Measurements from ENCODE around the gene TK1. TPM values are rescaled to one million over a fixed set of nuclear protein-coding genes. Genes with fewer than 3 reads are reported as not detected.

Gene TK1
- total RNA-seq, 1 experiment from 2014 or later = 340 TPM

DNA sequence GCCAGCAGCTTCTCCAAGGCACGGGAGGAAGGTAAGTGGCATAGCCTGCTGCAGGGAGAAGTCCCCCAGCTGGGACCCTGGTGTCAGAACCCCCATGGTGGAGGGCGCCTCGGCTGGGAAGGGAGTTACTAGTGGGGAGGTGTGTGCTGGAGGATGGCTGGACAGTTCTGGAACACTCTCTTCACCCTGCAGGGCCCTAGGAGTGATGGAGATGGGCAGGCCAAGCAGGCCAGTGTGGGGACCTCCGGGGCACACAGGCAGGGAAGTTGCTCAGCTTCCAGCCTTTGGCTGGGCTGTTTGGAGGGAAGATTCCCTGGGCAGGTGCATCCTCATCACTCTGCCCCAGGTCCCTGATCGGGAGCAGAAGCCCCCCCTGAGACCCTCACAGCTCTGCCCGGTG, 40.0 kb downstream of the TK1 start:
- CTCF ChIA-PET = no interaction called here
- H3K9me3 ChIP-seq (ENCODE audit: low read length) = no peaks in the 10 kb centered on the region
- no peaks in the 10 kb centered on the region for H3F3A ChIP-seq (ENCODE audit: low read length, unreplicated experiment)
- H3K36me3 ChIP-seq (ENCODE audit: low read depth, low read length) = no peaks in the 10 kb centered on the region
- no peak overlapping the region for H3K4me3 ChIP-seq (ENCODE audit: low read length)
- POLR2A ChIA-PET (ENCODE audit: unreplicated experiment) = no interaction called here
- no peaks in the 10 kb centered on the region for H3K79me2 ChIP-seq (ENCODE audit: low read length)
- H3K4me2 ChIP-seq (ENCODE audit: low read length) = no peak overlapping the region
- intact Hi-C loops (cut with micrococcal nuclease) = no loop called here
- ATAC-seq (no peak), DNase-seq (no peak)
- H3K4me1 ChIP-seq (ENCODE audit: insufficient read depth, low read length) = peaks cover 41% of the 10 kb centered on the region
- no TSS peak for BruUV-seq (replicated peaks)
- H3K27ac ChIP-seq (ENCODE audit: low read length) = no peak overlapping the region
- H3K9ac ChIP-seq (ENCODE audit: low read length) = no peak overlapping the region
- H2AFZ ChIP-seq (ENCODE audit: low read length) = no peak overlapping the region
- H3K9me2 ChIP-seq (replicated peaks; ENCODE audit: low read length) = no peaks in the 10 kb centered on the region
- H4K20me1 ChIP-seq (ENCODE audit: low read length) = no peaks in the 10 kb centered on the region
- no peaks in the 10 kb centered on the region for H3K27me3 ChIP-seq (ENCODE audit: low read length)
- no peak for TF ChIP-seq CTCF (conservative IDR thresholded peaks at IDR 0.05; ENCODE audit: low read depth, low read length)

DNA sequence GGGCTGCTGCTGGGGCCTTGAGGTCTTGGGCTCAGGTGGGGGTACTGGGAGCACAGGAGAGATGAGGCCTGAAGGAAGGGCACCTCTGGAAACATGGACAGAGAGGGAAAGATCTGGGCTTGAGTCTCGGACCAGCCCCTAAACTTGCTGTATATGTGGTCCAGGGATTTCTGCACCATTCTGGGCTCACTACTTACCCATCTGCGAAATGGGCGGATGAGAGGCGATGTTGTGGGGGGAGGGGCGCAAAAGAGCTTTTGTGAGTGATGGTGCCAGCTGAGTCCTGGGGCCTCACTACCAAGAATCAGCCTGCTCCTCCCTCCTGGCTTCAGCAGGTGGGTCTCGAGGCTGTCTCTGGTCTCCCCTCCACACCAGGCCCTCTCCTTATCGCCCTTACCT, 40.4 kb downstream of the TK1 start:
- no peak overlapping the region for H3K27ac ChIP-seq (ENCODE audit: low read length)
- no TSS peak for BruUV-seq (replicated peaks)
- no peak for DNase-seq
- H2AFZ ChIP-seq (ENCODE audit: low read length) = no peak overlapping the region
- no peaks in the 10 kb centered on the region for H3K36me3 ChIP-seq (ENCODE audit: low read depth, low read length)
- CTCF ChIA-PET = no interaction called here
- no peaks in the 10 kb centered on the region for H3K79me2 ChIP-seq (ENCODE audit: low read length)
- H3K9me2 ChIP-seq (replicated peaks; ENCODE audit: low read length) = no peaks in the 10 kb centered on the region
- H3K4me2 ChIP-seq (ENCODE audit: low read length) = no peak overlapping the region
- POLR2A ChIA-PET (ENCODE audit: unreplicated experiment) = no interaction called here
- no peaks in the 10 kb centered on the region for H3K27me3 ChIP-seq (ENCODE audit: low read length)
- H3F3A ChIP-seq (ENCODE audit: low read length, unreplicated experiment) = no peaks in the 10 kb centered on the region
- TF ChIP-seq EZH2 (IDR thresholded peaks at IDR 0.05; ENCODE audit: low read length, unreplicated experiment) (no peak), CTCF (conservative IDR thresholded peaks at IDR 0.05; ENCODE audit: low read depth, low read length) (no peak), EZH2phosphoT487 (IDR thresholded peaks at IDR 0.05; ENCODE audit: borderline replicate concordance, low read length) (no peak)
- intact Hi-C loops (cut with micrococcal nuclease) = no loop called here
- no peaks in the 10 kb centered on the region for H4K20me1 ChIP-seq (ENCODE audit: low read length)
- H3K9ac ChIP-seq (ENCODE audit: low read length) = no peak overlapping the region
- peaks cover 41% of the 10 kb centered on the region for H3K4me1 ChIP-seq (ENCODE audit: insufficient read depth, low read length)
- ATAC-seq = no peak
- H3K4me3 ChIP-seq (ENCODE audit: low read length) = no peak overlapping the region
- H3K9me3 ChIP-seq (ENCODE audit: low read length) = no peaks in the 10 kb centered on the region

- Histone ChIP-seq H2AFZ (ENCODE audit: low read length) (0 out of 2 replicates have a peak overlapping the region, but pooled peaks have one; percentile 6), H3K27ac (ENCODE audit: low read length) (peak overlapping the region; percentile 91), H3K27me3 (ENCODE audit: low read length) (no peaks in the 10 kb centered on the region), H3K4me1 (ENCODE audit: insufficient read depth, low read length) (peaks cover 47% of the 10 kb centered on the region), H3K9me3 (ENCODE audit: low read length) (no peaks in the 10 kb centered on the region), H3F3A (ENCODE audit: low read length, unreplicated experiment) (no peaks in the 10 kb centered on the region), H3K9ac (ENCODE audit: low read length) (peak overlapping the region; percentile 58), H3K9me2 (replicated peaks; ENCODE audit: low read length) (no peaks in the 10 kb centered on the region), H3K4me2 (ENCODE audit: low read length) (peak overlapping the region; percentile 71), H3K79me2 (ENCODE audit: low read length) (no peaks in the 10 kb centered on the region), H3K36me3 (ENCODE audit: low read depth, low read length) (no peaks in the 10 kb centered on the region), H3K4me3 (ENCODE audit: low read length) (0 out of 2 replicates have a peak overlapping the region, but pooled peaks have one; percentile 2), H4K20me1 (ENCODE audit: low read length) (no peaks in the 10 kb centered on the region)
- BruUV-seq (replicated peaks) = no TSS peak
- ATAC-seq (peak; percentile 14), DNase-seq (peak; percentile 65)
- no peak for TF ChIP-seq EZH2phosphoT487 (IDR thresholded peaks at IDR 0.05; ENCODE audit: borderline replicate concordance, low read length)
- no peak for TF ChIP-seq EZH2 (IDR thresholded peaks at IDR 0.05; ENCODE audit: low read length, unreplicated experiment)
- TF ChIP-seq CTCF (conservative IDR thresholded peaks at IDR 0.05; ENCODE audit: low read depth, low read length) = no peak
- intact Hi-C loops (cut with micrococcal nuclease) = loop anchor here (2.0 kb wide), 1 partner anchor 14 kb away; no protein-coding TSS in a partner anchor
- CTCF ChIA-PET = interaction anchor here (0.9 kb wide), 1 partner anchor 30 kb away, joined by 3 read pairs; no protein-coding TSS in a partner anchor
- POLR2A ChIA-PET (ENCODE audit: unreplicated experiment) = interaction anchor here (0.5 to 1.2 kb wide), 3 partner anchors 16 to 41 kb away, joined by 3 to 4 read pairs (median 3); no protein-coding TSS in a partner anchor
Observed at GRCh38 chr17:78144736-78145641, 41.9 kb downstream of the TK1 start.

Data from PC-3 (cell line).